ENCODE results near the gene PCDHGB1.

DNA sequence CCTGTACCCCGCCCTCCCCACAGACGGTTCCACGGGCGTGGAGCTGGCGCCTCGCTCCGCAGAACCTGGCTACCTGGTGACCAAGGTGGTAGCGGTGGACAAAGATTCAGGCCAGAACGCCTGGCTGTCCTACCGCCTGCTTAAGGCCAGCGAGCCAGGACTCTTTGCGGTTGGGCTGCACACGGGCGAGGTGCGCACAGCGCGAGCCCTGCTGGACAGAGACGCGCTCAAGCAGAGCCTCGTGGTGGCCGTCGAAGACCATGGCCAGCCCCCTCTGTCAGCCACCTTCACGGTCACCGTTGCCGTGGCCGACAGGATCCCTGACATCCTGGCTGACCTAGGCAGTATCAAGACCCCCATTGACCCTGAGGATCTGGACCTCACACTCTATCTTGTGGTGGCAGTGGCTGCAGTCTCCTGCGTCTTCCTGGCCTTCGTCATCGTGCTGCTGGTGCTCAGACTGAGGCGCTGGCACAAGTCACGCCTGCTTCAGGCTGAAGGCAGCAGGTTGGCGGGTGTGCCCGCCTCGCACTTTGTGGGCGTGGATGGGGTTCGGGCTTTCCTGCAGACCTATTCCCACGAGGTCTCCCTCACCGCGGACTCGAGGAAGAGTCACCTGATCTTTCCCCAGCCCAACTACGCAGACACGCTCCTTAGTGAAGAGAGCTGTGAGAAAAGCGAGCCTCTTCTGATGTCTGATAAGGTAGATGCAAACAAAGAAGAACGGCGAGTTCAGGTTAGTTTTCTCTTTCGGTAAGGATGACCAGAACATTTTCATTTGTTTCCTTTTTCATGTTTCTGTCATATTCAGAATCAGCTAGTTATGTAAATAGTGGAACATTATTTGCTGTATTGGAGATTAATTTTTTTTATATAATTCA, 16.4 kb downstream of the PCDHGB1 start:
- TF ChIP-seq, protein P1, sequence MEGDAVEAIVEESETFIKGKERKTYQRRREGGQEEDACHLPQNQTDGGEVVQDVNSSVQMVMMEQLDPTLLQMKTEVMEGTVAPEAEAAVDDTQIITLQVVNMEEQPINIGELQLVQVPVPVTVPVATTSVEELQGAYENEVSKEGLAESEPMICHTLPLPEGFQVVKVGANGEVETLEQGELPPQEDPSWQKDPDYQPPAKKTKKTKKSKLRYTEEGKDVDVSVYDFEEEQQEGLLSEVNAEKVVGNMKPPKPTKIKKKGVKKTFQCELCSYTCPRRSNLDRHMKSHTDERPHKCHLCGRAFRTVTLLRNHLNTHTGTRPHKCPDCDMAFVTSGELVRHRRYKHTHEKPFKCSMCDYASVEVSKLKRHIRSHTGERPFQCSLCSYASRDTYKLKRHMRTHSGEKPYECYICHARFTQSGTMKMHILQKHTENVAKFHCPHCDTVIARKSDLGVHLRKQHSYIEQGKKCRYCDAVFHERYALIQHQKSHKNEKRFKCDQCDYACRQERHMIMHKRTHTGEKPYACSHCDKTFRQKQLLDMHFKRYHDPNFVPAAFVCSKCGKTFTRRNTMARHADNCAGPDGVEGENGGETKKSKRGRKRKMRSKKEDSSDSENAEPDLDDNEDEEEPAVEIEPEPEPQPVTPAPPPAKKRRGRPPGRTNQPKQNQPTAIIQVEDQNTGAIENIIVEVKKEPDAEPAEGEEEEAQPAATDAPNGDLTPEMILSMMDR (IDR thresholded peaks at IDR 0.05), result no peak
- no peak for TF ChIP-seq POLR2A (IDR thresholded peaks at IDR 0.05)

Measured in thyroid gland (tissue), 4 donors.